ENCODE results near the gene LONP1. TPM values are rescaled to one million over a fixed set of nuclear protein-coding genes. Genes with fewer than 3 reads are reported as not detected.

LONP1 gene
- total and polyA plus RNA-seq, 2 of the 8 experiments (the other 6 are each of a cell fraction or from before 2014, with no cell fraction given): 98.1 to 117 TPM

DNA sequence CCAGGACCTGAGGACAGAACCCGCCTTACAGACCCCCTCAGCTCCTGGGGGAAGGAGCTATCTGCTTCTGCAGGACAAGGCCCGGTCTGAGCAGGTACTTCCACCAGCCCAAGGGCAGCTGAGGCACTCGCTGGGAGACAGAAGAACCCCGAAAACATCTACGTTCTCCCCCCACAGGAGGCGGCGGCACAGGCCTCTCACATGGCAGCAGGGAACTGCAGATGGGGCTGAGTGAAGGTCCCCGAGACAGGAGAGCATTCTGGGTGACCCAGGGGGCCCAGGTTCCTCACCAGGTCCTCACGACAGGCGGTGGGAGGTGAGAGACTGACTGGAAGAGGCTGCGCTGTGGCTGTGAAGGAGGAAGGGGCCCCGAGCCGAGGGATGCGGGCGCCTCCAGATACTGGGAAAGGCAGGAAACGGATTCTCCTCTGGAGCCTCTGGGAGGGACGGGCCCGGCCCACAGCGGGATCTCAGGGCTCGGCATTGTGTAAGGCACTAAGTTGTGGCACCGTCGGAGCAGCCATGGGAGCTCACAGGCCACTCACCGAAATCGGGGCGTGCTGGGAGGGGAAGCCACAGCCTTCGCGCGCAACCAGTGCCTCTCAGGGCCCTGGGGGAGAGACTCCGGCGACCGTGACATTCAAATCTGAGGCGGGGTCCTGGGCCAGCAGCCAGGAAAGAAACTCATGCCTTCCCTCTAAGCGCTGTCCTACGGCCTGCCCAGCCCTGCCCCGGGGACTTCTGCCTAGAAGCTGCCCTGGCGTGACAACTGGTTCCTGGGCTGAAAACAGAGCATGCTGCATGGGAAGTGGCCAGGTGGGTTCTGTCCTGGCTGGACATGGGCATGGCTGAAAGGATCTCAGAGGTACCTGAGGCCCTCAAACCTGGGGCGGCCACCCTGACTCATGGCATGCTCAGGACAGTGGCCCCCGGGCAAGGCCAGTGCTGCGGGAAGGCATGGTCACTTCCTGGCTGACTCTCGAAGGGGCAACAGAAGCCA, 15.8 kb downstream of the LONP1 start:
- Histone ChIP-seq H3K4me2 (ENCODE audit: insufficient read depth in 1 of 2, low read depth in 2 of 2, low read length in 2 of 2) (no peak overlapping the region), H2AK5ac (ENCODE audit: low read depth, low read length) (no peak overlapping the region), H2BK120ac (replicated peaks; ENCODE audit: low read depth, low read length) (no peak overlapping the region), H4K91ac (replicated peaks; ENCODE audit: insufficient read length, low read length) (no peak overlapping the region), H3K56ac (replicated peaks; ENCODE audit: insufficient read length, low read depth, low read length) (no peak overlapping the region), H3K23ac (ENCODE audit: insufficient read length) (no peak overlapping the region), H3K4me3 (ENCODE audit: extremely low read depth in 1 of 4, insufficient read depth in 2 of 4, low read depth in 3 of 4, low read length in 4 of 4) (no peak overlapping the region), H2BK20ac (ENCODE audit: low read length) (no peak overlapping the region), H3K79me2 (ENCODE audit: control insufficient read depth in 1 of 2, insufficient read depth in 2 of 2, low read length in 2 of 2) (no peaks in the 10 kb centered on the region), H4K8ac (ENCODE audit: extremely low read depth, insufficient read depth, low read length) (peak overlapping the region; percentile 68), H3K4ac (replicated peaks; ENCODE audit: insufficient read length, low read depth, low read length) (no peak overlapping the region), H2BK12ac (ENCODE audit: low read depth, low read length) (no peak overlapping the region), H3K18ac (ENCODE audit: extremely low read depth, low read length) (no peak overlapping the region), H3K36me3 (ENCODE audit: control insufficient read depth in 2 of 4, insufficient read depth in 4 of 4, low read length in 3 of 4) (peaks cover 34 to 77% (median 65%) of the 10 kb centered on the region in 4 experiments), H4K20me1 (replicated peaks in 1 of 2; ENCODE audit: control insufficient read depth in 1 of 2, insufficient read depth in 2 of 2, low read length in 2 of 2) (peaks cover 6 to 10% of the 10 kb centered on the region in 2 experiments), H3K4me1 (replicated peaks in 1 of 4; ENCODE audit: control insufficient read depth in 3 of 4, insufficient read depth in 4 of 4, low read length in 3 of 4) (no peaks in the 10 kb centered on the region), H3K79me1 (ENCODE audit: low read depth, low read length) (no peaks in the 10 kb centered on the region; the same call in 1 of the 2 replicates), H2BK15ac (ENCODE audit: low read length) (no peak overlapping the region), H2BK5ac (ENCODE audit: low read depth, low read length) (no peak overlapping the region; the same call in 1 of the 2 replicates), H3K9me3 (ENCODE audit: insufficient read depth in 2 of 2, low read depth in 1 of 2, low read length in 1 of 2) (peaks cover 0 to 9% of the 10 kb centered on the region in 2 experiments; a peak in 1 of 4 replicates), H3K14ac (ENCODE audit: insufficient read length) (no peak overlapping the region), H2AFZ (ENCODE audit: low read length) (no peak overlapping the region), H3K9ac (replicated peaks in 1 of 4; ENCODE audit: extremely low read depth in 1 of 4, low read depth in 3 of 4, low read length in 3 of 4) (no peak overlapping the region), H4K5ac (ENCODE audit: insufficient read length, low read depth, low read length) (no peak overlapping the region), H3K23me2 (ENCODE audit: low read depth, low read length) (no peaks in the 10 kb centered on the region; the same call in 1 of the 2 replicates), H3K27me3 (replicated peaks in 1 of 4; ENCODE audit: control insufficient read depth in 3 of 4, extremely low read depth in 1 of 4, insufficient read depth in 3 of 4, low read length in 3 of 4) (no peaks in the 10 kb centered on the region), H3K27ac (ENCODE audit: low read depth, low read length) (no peak overlapping the region)
- ChIA-PET POLR2A (ENCODE audit: partially characterized antibody) (interaction anchor here (0.6 to 22.4 kb wide), 6 partner anchors 9 to 80 kb away, joined by 3 to 620 read pairs (median 5); partner anchors contain the start of genes PRR22 and RPL36), CTCF (ENCODE audit: partially characterized antibody) (interaction anchor here (0.6 to 1.7 kb wide), 3 partner anchors 17 to 234 kb away, joined by 3 to 5 read pairs (median 3); no protein-coding TSS in a partner anchor)
- TF ChIP-seq POLR2A (IDR thresholded peaks at IDR 0.05; ENCODE audit: control extremely low read depth in 1 of 2, low read depth in 2 of 2, low read length in 2 of 2) (peak in 1 of 2 experiments; percentile 45; a peak in 1 of 3 replicates), RBBP5 (IDR thresholded peaks at IDR 0.05; ENCODE audit: borderline replicate concordance, low read depth, low read length) (no peak)
- no peak for FAIRE-seq
- 94% methylated on average over 38 of the region's 40 CpGs; no CpG with 5 or more reads in 1 of the 2 experiments for WGBS, 2 experiments (ENCODE audit: extremely low coverage in 1 of 2, insufficient coverage in 1 of 2, insufficient read length in 1 of 2, insufficient replicate concordance in 2 of 2, low coverage in 1 of 2, low lambda C conversion rate in 2 of 2, missing lambda C conversion rate in 1 of 2)
- no peak for DNase-seq (ENCODE audit: low read depth in 1 of 2, low spot score in 2 of 2)

All from H1 (cell line).